Measurements from ENCODE around the gene DNAJB8. TPM values are rescaled to one million over a fixed set of nuclear protein-coding genes. Genes with fewer than 3 reads are reported as not detected.
A peak's percentile ranks its signal among the peaks of the same experiment; 100 is the strongest.

The DNAJB8 gene
- total and polyA plus RNA-seq, 5 donors: not detected

GRCh38 chr3:128423525-128424147 lies 43.1 kb downstream of the DNAJB8 start:
- intact Hi-C loops (cut with DNase I): loop anchor here in 2 of 4 donors (10.0 kb wide), 3 partner anchors 71 to 181 kb away; partner anchors contain the start of gene GATA2 (in 1 of the 2)
- H3K27ac ChIP-seq (ENCODE audit: low read length): no peak overlapping the region
- 88% methylated on average over 7 of the region's 7 CpGs for WGBS
- ATAC-seq (no peak), DNase-seq (no peak)
- no peaks in the 10 kb centered on the region for H3K27me3 ChIP-seq (ENCODE audit: control insufficient read depth, insufficient read depth)
- H3K9me3 ChIP-seq (ENCODE audit: control insufficient read depth, low read length): no peaks in the 10 kb centered on the region
- H3K4me3 ChIP-seq (ENCODE audit: low read length): no peak overlapping the region
- H3K4me1 ChIP-seq (ENCODE audit: control insufficient read depth, insufficient read depth, low read length): no peaks in the 10 kb centered on the region

DNA sequence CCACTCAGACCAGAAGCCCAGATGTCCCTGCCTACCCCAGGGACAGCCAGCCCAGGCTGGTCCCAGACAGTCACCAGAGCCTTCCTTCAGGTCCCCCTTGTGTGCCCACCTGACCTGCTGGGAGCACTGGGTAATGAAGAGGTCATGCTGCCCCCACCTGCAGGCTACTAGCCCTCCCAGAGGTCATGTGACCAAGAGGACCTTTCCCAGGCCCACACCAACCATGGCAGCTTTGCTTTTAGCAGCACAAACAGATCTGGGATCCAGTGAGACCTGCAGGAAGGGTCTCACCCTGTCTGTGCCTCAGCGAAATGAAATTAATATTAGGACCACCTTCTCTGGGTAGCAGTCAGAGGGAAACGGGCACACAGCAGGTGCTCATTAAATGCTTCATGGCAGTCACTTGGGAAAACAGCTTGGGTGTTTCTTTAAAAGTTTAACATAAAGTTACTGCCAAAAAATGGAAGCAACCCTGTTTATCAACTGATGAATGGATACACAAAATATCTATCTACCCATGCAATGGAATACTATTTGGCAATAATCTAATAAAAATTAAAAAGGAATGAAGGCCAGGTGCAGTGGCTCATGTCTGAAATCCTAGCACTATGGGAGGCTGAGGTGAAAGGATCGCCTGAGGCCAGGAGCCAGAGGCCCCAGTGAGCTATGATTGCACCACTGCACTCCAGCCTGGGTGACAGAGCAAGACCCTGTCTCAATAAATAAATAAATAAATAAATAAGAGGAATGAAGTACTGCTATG lies 43.7 kb downstream of the DNAJB8 start:
- Histone ChIP-seq H3K9me3 (ENCODE audit: control insufficient read depth, low read length) (no peaks in the 10 kb centered on the region), H3K27me3 (ENCODE audit: control insufficient read depth, insufficient read depth) (no peaks in the 10 kb centered on the region), H3K4me3 (ENCODE audit: low read length) (no peak overlapping the region), H3K27ac (ENCODE audit: low read length) (no peak overlapping the region), H3K4me1 (ENCODE audit: control insufficient read depth, insufficient read depth, low read length) (no peaks in the 10 kb centered on the region)
- intact Hi-C loops (cut with DNase I): loop anchor here in 2 of 4 donors (10.0 kb wide), 3 partner anchors 72 to 182 kb away; partner anchors contain the start of gene GATA2 (in 1 of the 2)
- ATAC-seq: no peak
- DNase-seq: no peak
- 90% methylated on average over 3 of the region's 3 CpGs for WGBS

DNA sequence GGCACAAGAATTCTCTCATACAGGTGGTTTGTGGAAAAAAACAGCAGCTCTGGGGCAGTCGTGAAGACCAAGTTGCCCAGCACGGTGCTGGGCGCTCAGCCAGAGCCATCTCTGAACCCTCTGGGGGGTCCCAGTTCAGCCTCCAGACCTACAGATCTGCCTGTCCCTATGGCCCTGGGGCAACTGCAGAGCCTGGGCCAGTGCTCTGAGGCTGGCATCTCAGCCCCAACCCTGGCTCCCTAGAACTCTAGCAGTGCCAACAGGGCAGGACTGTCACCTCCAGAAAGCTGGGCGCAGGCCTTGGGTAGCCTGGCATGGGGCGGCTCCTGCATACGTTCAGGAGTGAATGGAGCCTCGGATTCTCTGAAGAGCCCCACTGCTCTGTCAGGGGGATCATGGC lies 44.7 kb downstream of the DNAJB8 start:
- no peak overlapping the region for H3K4me3 ChIP-seq (ENCODE audit: low read length)
- no peak for ATAC-seq
- 89% methylated on average over 7 of the region's 7 CpGs for WGBS
- no peak for DNase-seq
- H3K27ac ChIP-seq (ENCODE audit: low read length): no peak overlapping the region
- no peaks in the 10 kb centered on the region for H3K9me3 ChIP-seq (ENCODE audit: control insufficient read depth, low read length)
- H3K4me1 ChIP-seq (ENCODE audit: control insufficient read depth, insufficient read depth, low read length): no peaks in the 10 kb centered on the region
- H3K27me3 ChIP-seq (ENCODE audit: control insufficient read depth, insufficient read depth): no peaks in the 10 kb centered on the region
- intact Hi-C loops (cut with DNase I): loop anchor here in 2 of 4 donors (10.0 kb wide), 3 partner anchors 73 to 183 kb away; partner anchors contain the start of gene GATA2 (in 1 of the 2)

DNA sequence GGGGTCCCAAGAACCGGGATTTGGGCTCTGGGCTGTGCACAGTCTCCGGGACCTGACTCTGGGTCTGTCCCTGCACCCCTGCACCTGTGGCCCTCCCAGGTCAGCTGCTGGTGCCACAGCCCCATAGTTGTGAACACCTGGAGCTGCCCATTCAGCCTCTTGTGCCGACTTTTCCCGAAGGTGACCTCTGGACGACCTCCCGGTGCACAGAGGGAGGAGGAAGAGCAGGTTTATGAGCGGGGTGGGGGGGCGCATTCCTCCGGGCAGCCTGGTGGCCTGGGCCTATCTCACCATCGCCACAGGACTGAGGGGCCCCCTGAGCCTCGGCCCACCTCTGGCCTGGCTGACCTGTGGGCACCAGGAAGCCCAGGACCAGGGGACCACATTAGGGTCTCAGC lies 45.3 kb downstream of the DNAJB8 start:
- intact Hi-C loops (cut with DNase I): loop anchor here in 2 of 4 donors (10.0 kb wide), 3 partner anchors 73 to 183 kb away; partner anchors contain the start of gene GATA2 (in 1 of the 2)
- ATAC-seq (no peak), DNase-seq (peak in 1 of 3 donors; percentile 20)
- H3K9me3 ChIP-seq (ENCODE audit: control insufficient read depth, low read length): no peaks in the 10 kb centered on the region
- WGBS: 83% methylated on average over 11 of the region's 11 CpGs
- no peak overlapping the region for H3K4me3 ChIP-seq (ENCODE audit: low read length)
- no peaks in the 10 kb centered on the region for H3K27me3 ChIP-seq (ENCODE audit: control insufficient read depth, insufficient read depth)
- no peaks in the 10 kb centered on the region for H3K4me1 ChIP-seq (ENCODE audit: control insufficient read depth, insufficient read depth, low read length)
- H3K27ac ChIP-seq (ENCODE audit: low read length): no peak overlapping the region

- H3K27ac ChIP-seq (ENCODE audit: low read length): no peak overlapping the region
- no peak overlapping the region for H3K4me3 ChIP-seq (ENCODE audit: low read length)
- peak in 1 of 3 donors; percentile 35 for DNase-seq
- intact Hi-C loops (cut with DNase I): loop anchor here in 2 of 4 donors (10.0 kb wide), 3 partner anchors 74 to 184 kb away; partner anchors contain the start of gene GATA2 (in 1 of the 2)
- H3K4me1 ChIP-seq (ENCODE audit: control insufficient read depth, insufficient read depth, low read length): no peaks in the 10 kb centered on the region
- H3K9me3 ChIP-seq (ENCODE audit: control insufficient read depth, low read length): no peaks in the 10 kb centered on the region
- no peaks in the 10 kb centered on the region for H3K27me3 ChIP-seq (ENCODE audit: control insufficient read depth, insufficient read depth)
- 89% methylated on average over 12 of the region's 12 CpGs for WGBS
- no peak for ATAC-seq
Observed at GRCh38 chr3:128420720-128421438, 45.8 kb downstream of the DNAJB8 start.

DNA sequence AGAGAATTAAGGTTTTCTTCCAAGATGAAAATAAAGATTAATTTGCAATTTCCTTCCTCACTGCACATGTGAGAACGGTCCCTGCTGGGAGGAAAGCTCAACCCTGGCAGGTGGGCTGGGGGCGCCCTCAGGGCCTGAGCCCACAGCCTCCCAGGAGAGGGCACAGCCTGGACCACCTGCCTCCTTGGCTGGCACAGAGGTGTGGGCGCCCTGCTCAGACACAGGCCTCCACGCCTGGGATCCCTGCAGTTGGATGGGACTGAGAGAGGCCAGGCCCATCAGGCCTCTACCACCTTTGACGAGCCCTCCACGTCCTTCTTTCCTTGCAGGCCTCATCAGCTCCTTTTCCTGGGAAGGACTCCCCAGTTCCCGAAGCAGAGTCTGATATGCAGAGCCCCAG lies 46.4 kb downstream of the DNAJB8 start:
- WGBS: 91% methylated on average over 7 of the region's 7 CpGs
- Histone ChIP-seq H3K4me3 (ENCODE audit: low read length) (no peak overlapping the region), H3K4me1 (ENCODE audit: control insufficient read depth, insufficient read depth, low read length) (no peaks in the 10 kb centered on the region), H3K27ac (ENCODE audit: low read length) (no peak overlapping the region), H3K27me3 (ENCODE audit: control insufficient read depth, insufficient read depth) (no peaks in the 10 kb centered on the region), H3K9me3 (ENCODE audit: control insufficient read depth, low read length) (no peaks in the 10 kb centered on the region)
- intact Hi-C loops (cut with DNase I): loop anchor here in 2 of 4 donors (10.0 kb wide), 3 partner anchors 75 to 185 kb away; partner anchors contain the start of gene GATA2 (in 1 of the 2)
- peak in 1 of 3 donors; percentile 17 for DNase-seq
- no peak for ATAC-seq

DNA sequence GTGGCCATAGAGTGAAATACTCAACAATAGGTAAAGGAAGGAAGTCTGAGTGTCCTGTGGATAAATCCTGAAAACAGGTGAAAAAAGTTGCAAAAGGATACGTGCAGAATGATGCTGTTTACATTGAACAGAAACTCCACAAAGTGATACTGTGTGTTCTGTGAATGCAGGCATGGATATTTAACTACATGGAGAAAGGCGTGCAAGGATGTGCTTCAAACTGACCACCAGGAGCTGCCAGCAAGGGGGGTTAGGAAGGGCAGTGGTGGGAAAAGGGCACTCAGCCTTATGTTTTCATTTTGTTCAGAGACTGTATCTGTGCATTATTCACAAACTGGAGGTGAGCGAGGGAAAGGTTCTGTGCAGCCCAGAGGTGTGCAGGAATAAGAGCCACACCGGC lies 47.4 kb downstream of the DNAJB8 start:
- WGBS: 96% methylated on average over 4 of the region's 4 CpGs
- DNase-seq (no peak), ATAC-seq (no peak)
- H3K4me3 ChIP-seq (ENCODE audit: low read length): no peak overlapping the region
- H3K27ac ChIP-seq (ENCODE audit: low read length): no peak overlapping the region
- H3K4me1 ChIP-seq (ENCODE audit: control insufficient read depth, insufficient read depth, low read length): no peaks in the 10 kb centered on the region
- intact Hi-C loops (cut with DNase I): no loop called here
- H3K9me3 ChIP-seq (ENCODE audit: control insufficient read depth, low read length): no peaks in the 10 kb centered on the region
- H3K27me3 ChIP-seq (ENCODE audit: control insufficient read depth, insufficient read depth): no peaks in the 10 kb centered on the region

DNA sequence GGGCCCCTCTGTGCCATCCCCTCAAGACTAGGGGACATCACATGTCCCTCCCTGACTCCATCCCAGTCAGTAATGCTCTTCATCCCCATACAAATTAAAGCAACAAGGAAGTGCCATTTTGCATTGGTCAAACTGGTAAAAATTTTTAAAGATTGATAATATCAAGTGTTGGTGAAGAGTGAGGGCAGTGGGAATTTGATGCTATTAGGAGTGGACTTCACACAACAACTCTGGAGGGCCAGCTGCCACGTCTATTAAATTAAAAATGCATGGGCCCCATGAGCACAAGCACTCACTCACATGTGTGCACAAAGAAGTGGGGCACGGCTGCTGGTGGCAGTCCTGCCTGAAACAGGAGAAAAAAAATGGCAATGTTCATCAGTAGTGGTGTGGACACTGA lies 47.8 kb downstream of the DNAJB8 start:
- Histone ChIP-seq H3K4me1 (ENCODE audit: control insufficient read depth, insufficient read depth, low read length) (no peaks in the 10 kb centered on the region), H3K4me3 (ENCODE audit: low read length) (no peak overlapping the region), H3K27ac (ENCODE audit: low read length) (no peak overlapping the region), H3K27me3 (ENCODE audit: control insufficient read depth, insufficient read depth) (no peaks in the 10 kb centered on the region), H3K9me3 (ENCODE audit: control insufficient read depth, low read length) (no peaks in the 10 kb centered on the region)
- DNase-seq (no peak), ATAC-seq (no peak)
- intact Hi-C loops (cut with DNase I): no loop called here
- WGBS: 93% methylated on average over 2 of the region's 2 CpGs

- DNase-seq (peak; percentile 7 to 42 (median 40)), ATAC-seq (no peak)
- Histone ChIP-seq H3K4me1 (ENCODE audit: control insufficient read depth, insufficient read depth, low read length) (no peaks in the 10 kb centered on the region), H3K9me3 (ENCODE audit: control insufficient read depth, low read length) (no peaks in the 10 kb centered on the region), H3K27ac (ENCODE audit: low read length) (no peak overlapping the region), H3K27me3 (ENCODE audit: control insufficient read depth, insufficient read depth) (no peaks in the 10 kb centered on the region), H3K4me3 (ENCODE audit: low read length) (no peak overlapping the region)
- intact Hi-C loops (cut with DNase I): no loop called here
- WGBS: 80% methylated on average over 12 of the region's 12 CpGs
Observed at GRCh38 chr3:128416578-128417211, 50.0 kb downstream of the DNAJB8 start.

DNA sequence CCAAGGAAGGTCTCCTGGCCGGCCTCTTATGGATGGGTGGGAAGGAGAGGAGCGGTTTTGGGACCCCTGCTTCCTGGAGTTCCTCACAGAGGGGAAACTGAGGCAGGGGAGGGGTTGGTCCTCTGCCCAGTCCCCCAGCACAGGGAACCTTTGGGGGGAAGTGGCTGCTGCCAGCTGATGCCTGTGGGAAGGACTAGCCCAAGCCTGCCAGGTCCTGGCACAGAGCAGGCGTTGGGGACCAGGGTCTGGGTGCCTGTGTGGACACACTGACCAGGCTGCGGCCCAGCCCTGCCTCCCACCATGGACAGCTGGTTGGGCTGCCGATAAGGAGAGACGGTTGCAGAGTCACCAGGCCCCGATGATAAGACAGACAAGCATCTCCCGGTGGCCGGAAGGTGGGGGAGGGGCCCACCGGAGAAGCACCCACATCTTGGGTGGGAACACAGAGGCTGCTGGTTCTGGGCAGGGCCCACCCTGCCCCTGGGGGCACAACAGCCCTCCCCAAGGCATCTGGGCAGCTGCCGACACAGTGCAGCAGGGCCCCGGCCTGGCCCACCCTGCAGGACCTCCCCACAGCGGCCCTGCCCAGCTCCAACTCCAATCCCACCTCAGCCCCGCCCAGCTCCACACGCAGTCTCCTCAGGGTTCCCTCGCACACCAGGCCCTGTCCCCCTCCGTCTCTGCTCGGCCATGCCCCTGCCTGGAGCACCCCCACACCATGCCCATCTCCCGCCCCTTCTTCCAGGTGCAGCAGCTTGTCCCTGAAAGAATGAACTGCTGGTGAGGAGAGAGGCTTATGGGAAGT lies 50.7 kb downstream of the DNAJB8 start:
- no peak overlapping the region for H3K27ac ChIP-seq (ENCODE audit: low read length)
- intact Hi-C loops (cut with DNase I): no loop called here
- H3K4me3 ChIP-seq (ENCODE audit: low read length): no peak overlapping the region
- no peaks in the 10 kb centered on the region for H3K27me3 ChIP-seq (ENCODE audit: control insufficient read depth, insufficient read depth)
- WGBS: 70% methylated on average over 19 of the region's 19 CpGs
- ATAC-seq (no peak), DNase-seq (peak; percentile 11 to 54 (median 51))
- no peaks in the 10 kb centered on the region for H3K4me1 ChIP-seq (ENCODE audit: control insufficient read depth, insufficient read depth, low read length)
- no peaks in the 10 kb centered on the region for H3K9me3 ChIP-seq (ENCODE audit: control insufficient read depth, low read length)

Measured in right cardiac atrium (tissue), 5 donors.